Peyer's patch (tissue), 4 donors: ENCODE measurements around the gene SMO. TPM values are rescaled to one million over a fixed set of nuclear protein-coding genes. Genes with fewer than 3 reads are reported as not detected.

ENCODE experiments used
- DNase-seq, 3 donors: peaks; one replicate each; pipeline ENCODE4 v3.0.0-alpha.2; 2017 to 2019
- H3K27ac ChIP-seq, 4 donors: fragments of 200-600 bp; sonication (generic); one replicate each; pipeline ENCODE4 v1.5.1; 2016 to 2019
- H3K27me3 ChIP-seq, 2 donors: fragments of 200-600 bp; sonication (generic); one replicate each; pipeline ENCODE4 v1.5.1; 2019
- H3K36me3 ChIP-seq, 3 donors: fragments of 200-600 bp; sonication (generic); one replicate each; pipeline ENCODE4 v1.5.1; 2016 to 2019
- H3K4me1 ChIP-seq, 4 donors: fragments of 200-600 bp; sonication (generic); one replicate each; pipeline ENCODE4 v1.5.1; 2016 to 2019
- H3K4me3 ChIP-seq, 4 donors: fragments of 200-600 bp; sonication (generic); 1 replicate in 3 of 4; 2 replicates in 1 of 4; pipeline ENCODE4 v1.5.1; 2016 to 2019; ENCODE audit warnings: mild to moderate bottlenecking in 1 of 4
- H3K9me3 ChIP-seq, 4 donors: fragments of 200-600 bp; sonication (generic); one replicate each; pipeline ENCODE4 v1.5.1; 2016 to 2019; ENCODE audit warnings: mild to moderate bottlenecking in 1 of 4
- POLR2A ChIP-seq, 2 donors: fragments of 450-650 bp; IDR thresholded peaks; one replicate each; pipeline ENCODE4 v1.5.1; 2017; ENCODE audit warnings: antibody characterized with exemption in 2 of 2, mild to moderate bottlenecking in 2 of 2, moderate library complexity in 2 of 2
- total RNA-seq, 4 donors: library from RNA; depleted of rRNA; stranded (reverse); fragments of >200 nt; gene quantifications; one replicate each; pipeline ENCODE4 v1.1.0, GENCODE V29; 2016
- TF ChIP-seq, protein P1 (sequence below), 6 experiments: fragments of 450-650 bp in 4 of 6; fragments of 200-600 bp in 2 of 6; sonication (generic) in 1 of 6; IDR thresholded peaks; one replicate each; pipeline ENCODE4 v1.5.1; 2017 to 2019; ENCODE audit warnings: antibody characterized with exemption in 6 of 6, mild to moderate bottlenecking in 3 of 6, moderate library complexity in 1 of 6

SMO gene
- total RNA-seq, 4 donors from 2014 or later: 0.70 to 14.9 (median 2.2) TPM

DNA sequence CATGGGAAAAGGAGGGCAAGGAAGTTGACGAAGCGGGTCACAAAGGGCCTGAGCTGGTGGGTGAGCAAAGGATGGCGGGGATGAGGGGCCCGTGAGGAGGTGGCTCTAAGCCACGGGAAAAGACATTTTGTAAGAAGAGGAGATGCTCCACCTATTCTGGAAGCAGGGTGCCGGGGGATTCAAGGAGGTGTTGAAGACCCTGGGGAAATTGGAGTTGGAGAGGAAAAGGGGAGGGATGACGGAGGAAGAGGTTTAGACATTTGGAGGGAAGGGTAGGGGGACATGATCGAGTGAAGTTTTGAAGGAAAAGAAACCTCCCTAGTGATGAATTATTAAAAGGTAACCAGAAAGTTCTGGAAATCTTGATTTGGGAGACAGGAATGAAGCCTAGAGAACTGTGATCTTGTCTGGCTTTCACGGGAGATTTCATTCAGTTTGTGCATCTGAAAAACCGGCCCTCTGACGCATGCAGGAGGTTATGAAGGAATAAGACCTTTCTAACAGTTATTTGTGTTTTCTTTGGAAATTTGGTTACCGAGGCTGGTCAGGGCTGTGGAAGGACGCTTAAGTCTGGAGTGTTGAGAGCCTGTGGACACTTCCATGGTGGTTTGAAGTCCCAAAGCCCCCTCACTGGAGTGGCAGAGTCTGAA is 1.4 kb downstream of the SMO start:
- no peak for DNase-seq
- TF ChIP-seq, protein P1, sequence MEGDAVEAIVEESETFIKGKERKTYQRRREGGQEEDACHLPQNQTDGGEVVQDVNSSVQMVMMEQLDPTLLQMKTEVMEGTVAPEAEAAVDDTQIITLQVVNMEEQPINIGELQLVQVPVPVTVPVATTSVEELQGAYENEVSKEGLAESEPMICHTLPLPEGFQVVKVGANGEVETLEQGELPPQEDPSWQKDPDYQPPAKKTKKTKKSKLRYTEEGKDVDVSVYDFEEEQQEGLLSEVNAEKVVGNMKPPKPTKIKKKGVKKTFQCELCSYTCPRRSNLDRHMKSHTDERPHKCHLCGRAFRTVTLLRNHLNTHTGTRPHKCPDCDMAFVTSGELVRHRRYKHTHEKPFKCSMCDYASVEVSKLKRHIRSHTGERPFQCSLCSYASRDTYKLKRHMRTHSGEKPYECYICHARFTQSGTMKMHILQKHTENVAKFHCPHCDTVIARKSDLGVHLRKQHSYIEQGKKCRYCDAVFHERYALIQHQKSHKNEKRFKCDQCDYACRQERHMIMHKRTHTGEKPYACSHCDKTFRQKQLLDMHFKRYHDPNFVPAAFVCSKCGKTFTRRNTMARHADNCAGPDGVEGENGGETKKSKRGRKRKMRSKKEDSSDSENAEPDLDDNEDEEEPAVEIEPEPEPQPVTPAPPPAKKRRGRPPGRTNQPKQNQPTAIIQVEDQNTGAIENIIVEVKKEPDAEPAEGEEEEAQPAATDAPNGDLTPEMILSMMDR (IDR thresholded peaks at IDR 0.05): no peak
- H3K4me3 ChIP-seq: peak overlapping the region; percentile 55 to 77 (median 66)
- H3K4me1 ChIP-seq: peaks cover 0 to 13% (median 5%) of the 10 kb centered on the region in 4 donors
- H3K36me3 ChIP-seq: no peaks in the 10 kb centered on the region
- H3K27me3 ChIP-seq: no peaks in the 10 kb centered on the region
- H3K27ac ChIP-seq: no peak overlapping the region
- no peaks in the 10 kb centered on the region for H3K9me3 ChIP-seq

DNA sequence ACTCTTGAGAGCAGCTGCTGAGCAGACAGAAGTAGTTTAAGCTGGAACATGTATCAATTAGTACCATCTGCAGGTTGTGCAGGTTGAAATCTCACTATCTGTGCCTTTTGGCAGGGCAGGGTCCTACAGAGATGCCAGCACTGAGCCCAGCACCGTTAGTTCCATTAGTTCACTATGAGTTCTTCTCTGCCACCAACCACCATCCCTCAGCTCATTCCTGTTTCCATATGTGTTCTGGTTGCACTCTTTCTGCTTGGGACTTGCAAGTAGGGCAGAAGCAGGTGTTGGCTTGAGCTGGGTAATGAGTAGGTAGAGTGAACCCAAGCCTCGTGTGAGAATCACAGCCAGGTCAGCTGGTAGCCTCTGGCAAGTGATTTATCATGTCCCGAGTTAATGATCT is 2.8 kb downstream of the SMO start:
- H3K27me3 ChIP-seq: no peaks in the 10 kb centered on the region
- no peaks in the 10 kb centered on the region for H3K9me3 ChIP-seq
- peaks cover 0 to 13% (median 5%) of the 10 kb centered on the region in 4 donors for H3K4me1 ChIP-seq
- TF ChIP-seq, protein P1 (IDR thresholded peaks at IDR 0.05): no peak
- TF ChIP-seq POLR2A (IDR thresholded peaks at IDR 0.05): no peak
- no peaks in the 10 kb centered on the region for H3K36me3 ChIP-seq
- no peak for DNase-seq
- no peak overlapping the region for H3K4me3 ChIP-seq
- H3K27ac ChIP-seq: no peak overlapping the region

DNA sequence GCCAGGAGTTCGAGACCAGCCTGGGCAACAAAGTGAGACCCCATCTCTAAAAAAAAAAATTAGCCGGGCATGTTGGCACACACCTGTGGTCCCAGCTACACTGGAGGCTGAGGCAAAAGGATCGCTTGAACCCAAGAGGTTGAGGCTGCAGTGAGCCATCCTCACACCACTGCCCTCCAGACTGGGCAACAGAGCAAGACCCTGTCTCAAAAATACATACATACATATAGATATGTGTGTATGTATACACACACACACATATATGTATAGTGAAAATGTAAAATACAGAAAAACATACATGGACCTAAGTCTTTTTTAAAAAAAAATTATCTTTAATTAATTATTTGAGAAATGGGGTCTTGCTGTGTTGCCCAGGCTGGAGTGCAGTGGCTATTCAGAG is 5.5 kb downstream of the SMO start:
- peaks cover 0 to 6% (median 2%) of the 10 kb centered on the region in 4 donors for H3K4me1 ChIP-seq
- TF ChIP-seq, protein P1 (IDR thresholded peaks at IDR 0.05): no peak
- TF ChIP-seq POLR2A (IDR thresholded peaks at IDR 0.05): no peak
- H3K9me3 ChIP-seq: no peaks in the 10 kb centered on the region
- no peaks in the 10 kb centered on the region for H3K36me3 ChIP-seq
- no peak for DNase-seq
- H3K4me3 ChIP-seq: no peak overlapping the region
- H3K27ac ChIP-seq: no peak overlapping the region
- H3K27me3 ChIP-seq: no peaks in the 10 kb centered on the region

DNA sequence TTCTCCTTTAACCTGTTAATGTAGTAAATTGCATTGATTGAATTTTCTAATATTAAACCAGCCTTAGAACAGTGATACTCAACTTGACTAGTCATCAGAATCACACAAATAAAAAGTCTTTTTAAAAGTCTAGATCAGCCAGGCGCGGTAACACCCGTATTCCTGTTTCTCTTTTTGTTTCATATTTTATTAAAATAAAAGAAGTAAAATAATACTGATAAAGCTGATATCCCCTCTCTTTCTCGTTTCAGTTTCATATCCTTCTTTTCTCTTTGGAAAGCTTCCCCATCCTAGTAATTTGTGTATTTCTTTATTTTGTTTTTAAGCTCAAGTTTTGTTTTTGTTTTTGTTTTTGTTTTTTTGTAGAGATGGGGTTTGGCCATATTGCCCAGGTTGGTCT is 9.3 kb downstream of the SMO start:
- no peaks in the 10 kb centered on the region for H3K4me1 ChIP-seq
- no peak for TF ChIP-seq POLR2A (IDR thresholded peaks at IDR 0.05)
- TF ChIP-seq, protein P1 (IDR thresholded peaks at IDR 0.05): no peak
- DNase-seq: no peak

DNA sequence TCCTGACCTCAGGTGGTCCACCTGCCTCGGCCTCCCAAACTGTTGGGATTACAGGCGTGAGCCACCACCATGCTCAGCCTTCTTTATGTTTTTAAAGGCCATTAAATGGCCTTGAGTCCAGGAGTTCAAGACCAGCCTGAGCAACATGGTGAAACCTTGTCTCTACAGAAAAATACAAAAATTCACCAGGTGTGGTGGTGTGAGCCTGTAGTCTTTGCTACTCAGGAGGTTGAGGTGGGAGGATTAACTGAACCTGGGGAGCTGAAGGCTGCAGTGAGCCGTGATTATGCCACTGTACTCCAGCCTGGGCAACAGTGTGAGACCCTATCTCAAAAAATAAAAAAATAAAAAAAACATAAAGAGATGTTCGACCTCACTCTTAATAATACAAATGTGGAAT is 11.0 kb downstream of the SMO start:
- Histone ChIP-seq H3K27me3 (no peaks in the 10 kb centered on the region), H3K9me3 (no peaks in the 10 kb centered on the region), H3K4me1 (no peaks in the 10 kb centered on the region), H3K36me3 (no peaks in the 10 kb centered on the region), H3K4me3 (no peak overlapping the region), H3K27ac (no peak overlapping the region)
- no peak for TF ChIP-seq POLR2A (IDR thresholded peaks at IDR 0.05)
- TF ChIP-seq, protein P1 (IDR thresholded peaks at IDR 0.05): no peak
- no peak for DNase-seq

More for the DNA sequence above, 9.3 kb downstream of the SMO start:
- no peaks in the 10 kb centered on the region for H3K36me3 ChIP-seq
- no peak overlapping the region for H3K27ac ChIP-seq
- H3K4me3 ChIP-seq: no peak overlapping the region
- H3K9me3 ChIP-seq: no peaks in the 10 kb centered on the region
- H3K27me3 ChIP-seq: no peaks in the 10 kb centered on the region
